ENCODE results near the gene CCR2. TPM values are rescaled to one million over a fixed set of nuclear protein-coding genes. Genes with fewer than 3 reads are reported as not detected.
"Not testable (repeated sequence)": the region's sequence is repeated elsewhere in the genome, so short reads cannot be mapped to it uniquely, and the experiment has no call there.

CCR2 gene
- total and polyA plus RNA-seq, 2 donors from 2014 or later = 0.62 to 8.1 TPM

- H3K9ac ChIP-seq (ENCODE audit: low read length in 3 of 3) = no peak overlapping the region
- FAIRE-seq = no peak
- TF ChIP-seq CTCF (IDR thresholded peaks at IDR 0.05; ENCODE audit: borderline replicate concordance, extremely low read depth, insufficient read depth) = no peak
- no peaks in the 10 kb centered on the region for H3K27me3 ChIP-seq (ENCODE audit: control insufficient read depth, insufficient read depth, low read length)
- H3K4me3 ChIP-seq (ENCODE audit: low read length in 3 of 3) = no peak overlapping the region
- H3K27ac ChIP-seq (ENCODE audit: low read depth in 2 of 2, low read length in 2 of 2) = no peak overlapping the region
- peaks cover 0 to 6% (median 3%) of the 10 kb centered on the region in 3 donors for H3K4me1 ChIP-seq (ENCODE audit: control insufficient read depth in 2 of 3, insufficient read depth in 2 of 3, low read depth in 1 of 3, low read length in 3 of 3)
- intact Hi-C loops (cut with DNase I) = no loop called here
- no peaks in the 10 kb centered on the region for H3K9me3 ChIP-seq (ENCODE audit: control insufficient read depth in 2 of 3, insufficient read depth in 1 of 3, low read length in 3 of 3)
- H3K36me3 ChIP-seq (ENCODE audit: control insufficient read depth in 2 of 3, insufficient read depth in 3 of 3, low read length in 3 of 3) = no peaks in the 10 kb centered on the region
- no peak for DNase-seq
Observed at GRCh38 chr3:46400846-46401245, 46.9 kb downstream of the CCR2 start.

GRCh38 chr3:46401579-46401978, 47.7 kb downstream of the CCR2 start:
- TF ChIP-seq CTCF (IDR thresholded peaks at IDR 0.05; ENCODE audit: borderline replicate concordance, extremely low read depth, insufficient read depth) = no peak
- Histone ChIP-seq H3K4me3 (ENCODE audit: low read length in 3 of 3) (no peak overlapping the region), H3K4me1 (ENCODE audit: control insufficient read depth in 2 of 3, insufficient read depth in 2 of 3, low read depth in 1 of 3, low read length in 3 of 3) (peaks cover 0 to 13% (median 6%) of the 10 kb centered on the region in 3 donors), H3K27ac (ENCODE audit: low read depth in 2 of 2, low read length in 2 of 2) (no peak overlapping the region), H3K9me3 (ENCODE audit: control insufficient read depth in 2 of 3, insufficient read depth in 1 of 3, low read length in 3 of 3) (no peaks in the 10 kb centered on the region), H3K27me3 (ENCODE audit: control insufficient read depth, insufficient read depth, low read length) (no peaks in the 10 kb centered on the region), H3K36me3 (ENCODE audit: control insufficient read depth in 2 of 3, insufficient read depth in 3 of 3, low read length in 3 of 3) (no peaks in the 10 kb centered on the region), H3K9ac (ENCODE audit: low read length in 3 of 3) (no peak overlapping the region)
- FAIRE-seq = no peak
- no peak for DNase-seq
- intact Hi-C loops (cut with DNase I) = no loop called here

- H3K27ac ChIP-seq (ENCODE audit: low read depth in 2 of 2, low read length in 2 of 2); DNase-seq; intact Hi-C loops (cut with DNase I); H3K9ac ChIP-seq (ENCODE audit: low read length in 3 of 3); H3K36me3 ChIP-seq (ENCODE audit: control insufficient read depth in 2 of 3, insufficient read depth in 3 of 3, low read length in 3 of 3); H3K9me3 ChIP-seq (ENCODE audit: control insufficient read depth in 2 of 3, insufficient read depth in 1 of 3, low read length in 3 of 3); H3K4me3 ChIP-seq (ENCODE audit: low read length in 3 of 3); H3K27me3 ChIP-seq (ENCODE audit: control insufficient read depth, insufficient read depth, low read length); FAIRE-seq: not testable (repeated sequence)
- H3K4me1 ChIP-seq (ENCODE audit: control insufficient read depth in 2 of 3, insufficient read depth in 2 of 3, low read depth in 1 of 3, low read length in 3 of 3) = peaks cover 0 to 15% (median 9%) of the 10 kb centered on the region in 3 donors
Observed at GRCh38 chr3:46402902-46403301, 49.0 kb downstream of the CCR2 start.

- no peak for TF ChIP-seq CTCF (IDR thresholded peaks at IDR 0.05; ENCODE audit: borderline replicate concordance, extremely low read depth, insufficient read depth)
- DNase-seq (peak in 2 of 5 donors; percentile 27 to 57), FAIRE-seq (no peak)
- H3K9me3 ChIP-seq (ENCODE audit: control insufficient read depth in 2 of 3, insufficient read depth in 1 of 3, low read length in 3 of 3) = no peaks in the 10 kb centered on the region
- peak overlapping the region; percentile 58 to 90 for H3K27ac ChIP-seq (ENCODE audit: low read depth in 2 of 2, low read length in 2 of 2)
- H3K36me3 ChIP-seq (ENCODE audit: control insufficient read depth in 2 of 3, insufficient read depth in 3 of 3, low read length in 3 of 3) = no peaks in the 10 kb centered on the region
- H3K4me3 ChIP-seq (ENCODE audit: low read length in 3 of 3) = peak overlapping the region in 2 of 3 donors; percentile 18 to 41
- no peaks in the 10 kb centered on the region for H3K27me3 ChIP-seq (ENCODE audit: control insufficient read depth, insufficient read depth, low read length)
- no peak overlapping the region for H3K9ac ChIP-seq (ENCODE audit: low read length in 3 of 3)
- intact Hi-C loops (cut with DNase I) = no loop called here
- peaks cover 0 to 15% (median 9%) of the 10 kb centered on the region in 3 donors for H3K4me1 ChIP-seq (ENCODE audit: control insufficient read depth in 2 of 3, insufficient read depth in 2 of 3, low read depth in 1 of 3, low read length in 3 of 3)
Observed at GRCh38 chr3:46405301-46406019, 51.5 kb downstream of the CCR2 start.
